ENCODE measurements around the gene C2orf72.

DNA sequence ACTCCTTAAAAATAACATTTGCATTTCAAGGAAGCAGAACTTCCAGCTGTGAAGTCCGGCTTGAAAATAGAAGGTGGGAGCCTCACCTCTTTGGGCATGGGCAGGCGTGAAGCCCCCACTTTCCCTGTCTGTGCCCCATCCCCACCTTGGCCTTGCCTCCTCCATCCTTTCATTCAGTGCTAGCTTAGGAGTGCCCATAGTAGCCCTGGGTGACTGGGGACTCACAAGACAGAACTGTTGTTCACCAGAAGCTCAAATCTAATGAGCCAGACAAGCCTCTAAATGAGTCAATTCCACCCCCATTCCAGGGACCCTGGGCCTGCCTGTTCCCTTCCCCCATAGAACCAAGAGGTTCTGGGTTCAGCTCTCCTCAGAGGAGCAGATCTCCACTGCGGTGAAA lies 21.4 kb upstream of the C2orf72 start:
- TF ChIP-seq TAF1 (conservative IDR thresholded peaks at IDR 0.05) (no peak), YY1 (IDR thresholded peaks at IDR 0.05) (no peak)
- TF ChIP-seq, protein P1, sequence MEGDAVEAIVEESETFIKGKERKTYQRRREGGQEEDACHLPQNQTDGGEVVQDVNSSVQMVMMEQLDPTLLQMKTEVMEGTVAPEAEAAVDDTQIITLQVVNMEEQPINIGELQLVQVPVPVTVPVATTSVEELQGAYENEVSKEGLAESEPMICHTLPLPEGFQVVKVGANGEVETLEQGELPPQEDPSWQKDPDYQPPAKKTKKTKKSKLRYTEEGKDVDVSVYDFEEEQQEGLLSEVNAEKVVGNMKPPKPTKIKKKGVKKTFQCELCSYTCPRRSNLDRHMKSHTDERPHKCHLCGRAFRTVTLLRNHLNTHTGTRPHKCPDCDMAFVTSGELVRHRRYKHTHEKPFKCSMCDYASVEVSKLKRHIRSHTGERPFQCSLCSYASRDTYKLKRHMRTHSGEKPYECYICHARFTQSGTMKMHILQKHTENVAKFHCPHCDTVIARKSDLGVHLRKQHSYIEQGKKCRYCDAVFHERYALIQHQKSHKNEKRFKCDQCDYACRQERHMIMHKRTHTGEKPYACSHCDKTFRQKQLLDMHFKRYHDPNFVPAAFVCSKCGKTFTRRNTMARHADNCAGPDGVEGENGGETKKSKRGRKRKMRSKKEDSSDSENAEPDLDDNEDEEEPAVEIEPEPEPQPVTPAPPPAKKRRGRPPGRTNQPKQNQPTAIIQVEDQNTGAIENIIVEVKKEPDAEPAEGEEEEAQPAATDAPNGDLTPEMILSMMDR (IDR thresholded peaks at IDR 0.05; ENCODE audit: low read depth, low read length, missing input control), result no peak
- TF ChIP-seq, protein P2, sequence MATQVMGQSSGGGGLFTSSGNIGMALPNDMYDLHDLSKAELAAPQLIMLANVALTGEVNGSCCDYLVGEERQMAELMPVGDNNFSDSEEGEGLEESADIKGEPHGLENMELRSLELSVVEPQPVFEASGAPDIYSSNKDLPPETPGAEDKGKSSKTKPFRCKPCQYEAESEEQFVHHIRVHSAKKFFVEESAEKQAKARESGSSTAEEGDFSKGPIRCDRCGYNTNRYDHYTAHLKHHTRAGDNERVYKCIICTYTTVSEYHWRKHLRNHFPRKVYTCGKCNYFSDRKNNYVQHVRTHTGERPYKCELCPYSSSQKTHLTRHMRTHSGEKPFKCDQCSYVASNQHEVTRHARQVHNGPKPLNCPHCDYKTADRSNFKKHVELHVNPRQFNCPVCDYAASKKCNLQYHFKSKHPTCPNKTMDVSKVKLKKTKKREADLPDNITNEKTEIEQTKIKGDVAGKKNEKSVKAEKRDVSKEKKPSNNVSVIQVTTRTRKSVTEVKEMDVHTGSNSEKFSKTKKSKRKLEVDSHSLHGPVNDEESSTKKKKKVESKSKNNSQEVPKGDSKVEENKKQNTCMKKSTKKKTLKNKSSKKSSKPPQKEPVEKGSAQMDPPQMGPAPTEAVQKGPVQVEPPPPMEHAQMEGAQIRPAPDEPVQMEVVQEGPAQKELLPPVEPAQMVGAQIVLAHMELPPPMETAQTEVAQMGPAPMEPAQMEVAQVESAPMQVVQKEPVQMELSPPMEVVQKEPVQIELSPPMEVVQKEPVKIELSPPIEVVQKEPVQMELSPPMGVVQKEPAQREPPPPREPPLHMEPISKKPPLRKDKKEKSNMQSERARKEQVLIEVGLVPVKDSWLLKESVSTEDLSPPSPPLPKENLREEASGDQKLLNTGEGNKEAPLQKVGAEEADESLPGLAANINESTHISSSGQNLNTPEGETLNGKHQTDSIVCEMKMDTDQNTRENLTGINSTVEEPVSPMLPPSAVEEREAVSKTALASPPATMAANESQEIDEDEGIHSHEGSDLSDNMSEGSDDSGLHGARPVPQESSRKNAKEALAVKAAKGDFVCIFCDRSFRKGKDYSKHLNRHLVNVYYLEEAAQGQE (IDR thresholded peaks at IDR 0.05), result no peak
